DMS53 treated with DMSO at 0.1 percent for 48 hours (cell line): ENCODE data around the gene PRKCE.

Source experiments
- DNase-seq: peaks from one replicate; lab custom pipeline; 2025; ENCODE audit not compliant: unreplicated experiment; lab: John Stamatoyannopoulos, UW

The PRKCE gene

DNA sequence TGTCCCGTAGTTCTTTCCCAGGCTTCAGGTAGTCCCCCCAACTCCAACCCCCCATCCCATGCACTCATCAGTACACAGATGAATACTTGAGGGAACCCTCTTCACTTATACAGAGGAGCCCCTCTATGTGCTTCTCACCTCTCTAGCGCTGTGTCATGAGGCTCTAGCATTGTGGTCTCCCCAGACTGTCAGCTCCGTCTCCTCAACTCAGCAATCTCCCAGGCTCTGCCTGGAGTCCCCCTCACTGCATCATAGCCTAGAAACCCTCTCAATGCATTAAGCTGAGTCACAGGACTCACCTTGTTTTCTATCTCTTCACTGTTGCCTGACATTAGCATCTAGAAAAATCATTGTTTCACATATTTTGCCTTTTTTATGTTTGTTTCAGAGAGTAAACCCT, 20.2 kb upstream of the PRKCE start:
- no peak for DNase-seq

DNA sequence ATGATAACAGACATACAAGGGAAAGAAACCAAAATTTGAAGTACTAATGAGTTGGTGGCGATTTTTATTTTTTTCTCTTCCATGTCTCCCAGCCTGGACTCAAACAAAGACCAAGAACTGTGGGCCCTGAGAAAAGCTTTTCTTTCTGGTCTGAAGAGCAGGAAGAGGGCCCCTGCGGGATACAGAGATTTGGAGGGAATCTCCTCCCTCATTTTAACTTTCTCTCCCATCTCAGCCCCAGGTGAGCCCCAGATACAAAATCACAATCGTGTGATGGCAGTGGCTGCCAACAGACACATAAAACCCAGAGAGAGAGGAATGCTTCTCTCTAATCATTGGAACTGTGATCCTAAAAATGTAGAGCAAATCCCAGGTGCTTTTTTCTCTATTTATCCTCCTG, 19.5 kb upstream of the PRKCE start:
- DNase-seq, result no peak

DNA sequence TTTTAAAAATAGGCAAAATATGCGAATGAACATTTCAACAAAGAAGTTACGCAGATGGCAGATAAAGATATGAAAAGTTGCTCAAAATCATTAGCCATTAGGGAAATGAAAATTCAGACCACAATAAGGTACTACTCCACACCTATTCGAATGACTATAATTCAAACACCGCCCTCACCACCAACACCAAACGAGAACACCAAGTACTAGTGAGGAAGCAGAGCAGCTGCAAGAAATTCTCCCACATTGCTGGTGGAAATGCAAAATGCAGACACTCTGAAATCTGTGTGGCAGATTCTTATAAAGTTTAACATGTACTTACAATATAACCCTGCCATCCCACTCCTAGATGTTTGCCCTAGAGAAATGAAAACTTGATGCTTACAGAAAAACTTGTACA, 17.3 kb upstream of the PRKCE start:
- no peak for DNase-seq

DNA sequence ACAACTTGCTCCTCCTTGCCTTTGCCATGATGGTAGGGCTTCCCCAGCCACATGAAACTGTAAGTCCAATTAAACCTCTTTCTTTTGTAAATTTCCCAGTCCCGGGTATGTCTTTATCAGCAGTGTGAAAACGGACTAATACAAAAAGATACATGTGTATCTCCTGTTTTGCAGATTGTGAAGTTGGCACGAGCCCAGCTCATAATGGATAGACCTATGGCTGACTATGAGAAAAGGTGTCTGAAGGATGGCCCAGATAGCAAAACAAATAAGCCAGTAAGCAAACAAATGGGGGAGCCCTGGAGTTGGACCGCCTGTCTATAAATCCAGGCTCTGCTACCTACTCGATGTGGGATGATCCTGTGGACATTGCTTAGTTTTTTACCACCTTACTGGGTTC, 15.5 kb upstream of the PRKCE start:
- no peak for DNase-seq

DNA sequence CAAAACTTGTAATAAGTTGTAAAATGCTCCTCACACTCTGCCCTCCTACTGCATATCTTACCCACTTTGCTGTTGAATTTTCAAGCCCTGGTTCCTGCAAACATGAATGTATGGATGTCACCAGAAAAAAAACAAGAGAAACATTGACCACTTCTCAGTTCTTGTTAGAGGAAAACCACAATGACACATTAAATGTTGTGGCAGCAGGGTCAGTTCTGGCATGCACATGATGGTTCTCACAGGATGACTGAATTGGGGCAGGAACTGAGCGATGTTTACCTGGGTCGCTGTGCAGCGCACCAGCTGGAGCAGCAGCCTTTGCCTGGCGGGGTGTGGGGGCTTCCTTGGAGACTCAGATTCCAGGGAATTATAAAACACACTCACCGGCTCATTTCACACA, 14.0 kb upstream of the PRKCE start:
- DNase-seq, result no peak

DNA sequence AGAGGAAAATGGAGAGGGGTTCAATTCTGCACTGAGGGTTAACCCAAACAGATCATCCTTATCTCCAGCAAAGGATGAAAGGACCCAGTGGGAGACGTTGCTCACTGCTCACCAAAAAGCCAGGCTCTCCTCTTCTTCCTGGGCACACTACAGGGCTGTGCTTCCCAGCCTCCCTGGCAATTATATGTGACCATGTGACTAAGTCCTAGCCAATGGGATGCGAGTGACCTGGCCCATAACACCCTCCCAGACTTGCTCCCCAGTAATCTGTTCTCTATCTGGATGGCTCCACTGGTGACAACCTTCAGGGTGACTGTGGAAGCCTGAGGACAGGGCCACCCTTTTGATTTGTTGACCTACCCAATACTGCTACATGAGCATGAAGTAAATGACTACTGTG, 10.9 kb upstream of the PRKCE start:
- no peak for DNase-seq

DNA sequence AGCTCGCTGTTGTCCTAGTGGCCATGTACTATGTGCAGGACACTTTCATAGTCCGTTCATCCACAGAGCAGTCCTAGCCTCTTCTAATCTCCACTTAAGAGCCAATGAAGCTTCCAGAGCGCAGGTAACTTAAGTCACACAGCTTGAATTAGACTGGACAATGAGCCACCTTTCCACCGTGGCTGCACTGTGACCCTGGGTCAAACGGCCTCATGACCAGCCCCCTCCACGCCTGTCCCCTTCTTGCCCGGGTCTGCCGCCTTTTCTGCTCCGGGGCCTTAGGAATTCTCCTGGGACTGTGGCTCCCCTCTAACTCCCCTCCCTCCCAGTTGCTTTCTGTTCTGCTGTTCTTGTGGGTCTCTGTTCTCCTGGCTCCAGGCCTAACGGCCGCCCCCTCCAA, 8.4 kb upstream of the PRKCE start:
- DNase-seq, result no peak

DNA sequence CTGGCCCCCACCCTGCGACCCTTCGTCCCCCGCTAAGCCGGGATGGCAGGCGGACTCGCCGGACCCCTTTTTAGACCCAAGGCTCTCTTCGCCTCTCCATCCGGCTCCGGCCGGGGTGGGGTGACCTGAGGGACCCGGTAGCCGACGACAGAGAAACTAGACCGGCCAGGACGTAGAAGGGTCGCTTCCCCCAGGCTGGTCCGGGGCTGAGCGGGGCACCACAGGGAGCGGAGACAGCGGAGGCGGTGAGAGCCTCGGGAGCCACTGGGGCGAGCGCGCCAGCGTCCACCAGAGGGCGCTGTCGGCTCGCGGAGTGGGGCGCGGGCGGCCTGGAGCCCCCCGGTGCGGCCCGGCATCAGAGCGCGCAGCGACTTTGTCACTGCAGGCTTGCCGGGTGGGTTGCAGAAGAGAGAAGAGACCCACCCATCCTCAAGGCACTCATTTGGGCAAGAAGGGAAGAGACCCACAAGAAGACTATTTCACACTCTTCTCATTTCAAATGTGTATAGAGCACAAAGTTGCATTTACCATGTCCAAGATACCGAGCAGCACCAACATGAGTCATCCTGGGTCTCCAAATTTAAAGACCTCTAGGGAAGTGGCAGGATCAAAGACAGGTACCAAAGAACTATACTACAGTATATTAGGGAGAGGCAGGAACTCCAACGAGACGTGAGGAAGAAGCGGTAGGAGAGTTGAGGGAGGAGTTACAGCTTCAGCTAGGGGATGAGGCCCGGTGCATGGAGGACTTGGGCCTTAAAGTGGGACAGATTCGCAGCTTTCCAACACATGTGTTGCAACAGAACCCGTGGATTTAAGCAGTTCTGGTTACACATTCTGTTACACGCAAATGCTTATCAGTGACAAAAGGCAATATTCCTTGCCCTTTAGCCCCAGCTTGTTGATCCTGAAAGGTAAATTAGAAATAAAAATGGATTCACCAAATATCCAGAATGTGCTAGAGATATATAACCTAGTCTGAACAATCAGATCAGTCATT, 7.6 kb upstream of the PRKCE start:
- DNase-seq, result peak; percentile 51

DNA sequence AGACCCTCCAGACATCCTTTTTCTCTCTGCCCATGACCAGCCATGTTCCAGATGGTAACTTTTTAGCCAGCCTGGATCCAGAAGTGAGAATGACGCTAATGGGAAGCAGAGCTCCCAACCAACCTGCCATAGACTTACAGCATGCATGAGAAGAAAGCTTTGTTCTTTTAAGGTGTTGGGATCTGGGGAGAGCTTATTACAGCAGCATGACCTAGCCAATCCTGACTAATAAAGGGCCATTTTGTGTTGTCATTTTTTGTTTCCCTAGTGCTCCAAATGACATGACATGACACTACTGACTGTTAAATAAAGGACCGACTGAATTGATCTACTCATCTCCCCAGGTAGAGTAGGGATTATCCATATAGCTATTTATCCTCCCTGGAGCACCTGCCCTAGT, 5.2 kb upstream of the PRKCE start:
- no peak for DNase-seq

DNA sequence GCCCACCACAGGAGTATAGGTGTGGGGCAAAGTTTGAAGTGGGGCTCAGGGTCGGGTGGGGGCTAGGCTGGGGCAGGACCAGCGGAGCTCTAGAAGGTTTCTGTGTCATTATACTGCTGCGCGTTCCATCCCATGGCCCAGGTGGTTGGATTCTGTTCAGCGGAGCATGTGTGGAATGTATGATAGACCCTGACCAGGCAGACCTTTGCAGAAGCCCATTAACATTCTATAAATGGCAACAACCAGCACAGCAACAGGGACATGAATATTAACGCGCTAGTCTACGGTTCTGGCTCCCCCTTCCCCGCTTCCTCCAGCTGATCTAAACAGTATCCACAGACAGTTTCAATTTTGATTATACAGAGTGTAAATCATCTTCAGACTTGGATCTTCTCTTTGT, 4.1 kb upstream of the PRKCE start:
- DNase-seq, result no peak

DNA sequence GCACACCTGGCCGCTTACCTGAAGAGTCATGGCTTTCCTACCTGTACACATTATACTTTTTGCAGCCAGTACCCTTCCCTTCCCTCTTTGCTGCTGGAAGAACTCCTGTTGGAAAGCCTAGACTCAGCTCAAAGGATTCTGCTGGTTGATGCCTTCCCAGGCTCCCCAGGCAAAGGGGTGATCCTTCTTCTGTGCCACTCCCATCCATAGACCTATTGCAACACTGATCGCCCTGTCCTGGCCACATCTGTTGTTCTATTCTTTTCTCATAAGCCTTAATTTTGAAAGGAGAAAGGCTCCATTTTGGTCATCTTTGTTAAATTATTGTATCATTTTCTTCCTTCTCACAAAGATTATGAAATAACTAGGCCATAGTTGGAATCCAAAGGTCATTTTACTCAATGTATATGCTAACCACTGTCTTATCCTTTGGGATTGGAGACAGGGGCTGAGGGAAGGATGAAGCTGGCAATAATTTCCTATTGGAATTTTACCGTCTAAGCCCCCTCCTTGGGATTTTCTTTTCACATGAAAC, 3.4 kb upstream of the PRKCE start:
- no peak for DNase-seq

DNA sequence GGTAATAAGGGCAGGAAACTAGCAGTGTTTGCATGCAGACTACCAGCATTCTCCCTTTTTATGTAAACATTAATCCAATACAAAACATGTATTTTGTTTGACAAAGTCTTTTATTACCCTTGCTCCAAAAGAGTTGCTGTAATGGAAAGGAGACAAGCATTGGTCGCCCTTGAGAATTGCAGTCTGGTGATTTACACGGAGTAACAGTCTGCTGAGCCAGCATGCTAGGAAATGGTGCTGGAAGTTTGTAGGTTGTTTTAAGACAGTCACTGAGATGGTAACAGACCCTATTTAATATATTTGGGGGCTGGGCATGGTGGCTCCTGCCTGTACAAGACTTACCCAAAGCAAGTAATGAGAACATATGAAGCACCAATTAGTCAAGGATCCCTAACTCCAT, 2.8 kb upstream of the PRKCE start:
- DNase-seq, result no peak

DNA sequence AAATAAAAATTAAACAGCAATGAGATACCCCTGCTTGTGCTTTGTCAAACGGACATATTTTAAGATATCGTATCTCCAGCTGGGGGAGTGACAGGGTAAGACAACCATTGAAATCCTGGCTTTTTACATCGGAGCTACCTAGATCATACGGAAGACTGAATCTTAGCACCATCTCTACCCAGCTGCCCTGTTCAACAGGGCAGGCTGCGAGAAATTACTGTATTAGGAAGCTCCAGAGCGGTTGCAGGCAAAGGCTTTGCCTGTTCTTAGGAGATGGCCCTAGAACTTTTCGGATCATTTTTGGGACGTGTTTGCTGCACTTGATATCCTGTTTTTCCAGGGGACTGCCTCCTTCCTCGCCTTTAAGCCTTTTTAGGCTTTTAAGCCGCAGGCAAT, 2.0 kb upstream of the PRKCE start:
- DNase-seq, result no peak

DNA sequence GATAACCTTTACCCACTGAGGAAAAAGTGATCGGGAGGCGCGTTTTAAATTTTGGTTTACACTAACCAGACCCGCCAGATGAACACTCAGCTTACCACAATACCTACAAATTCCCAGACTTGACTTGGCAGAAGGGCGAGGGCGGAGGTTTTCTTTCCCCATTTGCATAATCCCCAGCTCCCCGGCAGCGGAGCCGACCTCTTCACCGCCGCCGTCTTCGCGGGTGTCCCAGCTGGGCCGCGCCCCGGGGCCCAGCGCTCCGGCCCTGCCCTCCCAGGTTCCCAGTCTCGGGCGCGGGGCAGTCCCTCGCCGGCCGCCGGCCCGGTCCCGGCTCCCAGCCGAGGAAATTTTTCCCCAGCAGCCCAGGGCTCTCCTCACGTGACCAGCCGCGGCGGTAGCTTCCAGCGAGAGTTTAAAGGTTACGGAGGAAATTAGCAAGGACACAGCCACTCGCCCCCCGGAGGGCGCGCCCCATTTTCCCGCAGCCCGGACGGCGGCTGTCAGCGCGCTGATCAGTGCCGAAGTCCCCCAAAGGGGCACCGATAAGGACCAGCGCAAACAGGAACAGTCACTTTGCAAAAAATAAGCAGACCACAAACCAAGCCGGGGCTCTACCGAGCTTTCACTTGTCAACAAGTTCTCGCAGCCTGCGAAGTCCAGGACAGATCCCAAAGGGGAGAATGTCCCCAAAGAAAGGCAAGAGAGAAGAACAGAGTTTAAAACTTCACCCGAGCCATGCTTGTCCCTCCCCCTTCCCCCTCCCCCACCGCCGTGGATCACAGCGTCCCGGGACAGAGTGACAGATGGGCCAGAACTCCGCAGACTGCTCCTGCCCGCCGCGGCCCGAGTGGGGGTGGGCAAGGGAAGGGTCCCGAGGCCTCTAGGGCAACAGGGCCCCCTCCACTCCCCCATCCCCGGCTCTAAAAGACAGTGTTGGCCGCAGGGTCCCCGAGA, 1.3 kb upstream of the PRKCE start:
- peak; percentile 36 for DNase-seq

DNA sequence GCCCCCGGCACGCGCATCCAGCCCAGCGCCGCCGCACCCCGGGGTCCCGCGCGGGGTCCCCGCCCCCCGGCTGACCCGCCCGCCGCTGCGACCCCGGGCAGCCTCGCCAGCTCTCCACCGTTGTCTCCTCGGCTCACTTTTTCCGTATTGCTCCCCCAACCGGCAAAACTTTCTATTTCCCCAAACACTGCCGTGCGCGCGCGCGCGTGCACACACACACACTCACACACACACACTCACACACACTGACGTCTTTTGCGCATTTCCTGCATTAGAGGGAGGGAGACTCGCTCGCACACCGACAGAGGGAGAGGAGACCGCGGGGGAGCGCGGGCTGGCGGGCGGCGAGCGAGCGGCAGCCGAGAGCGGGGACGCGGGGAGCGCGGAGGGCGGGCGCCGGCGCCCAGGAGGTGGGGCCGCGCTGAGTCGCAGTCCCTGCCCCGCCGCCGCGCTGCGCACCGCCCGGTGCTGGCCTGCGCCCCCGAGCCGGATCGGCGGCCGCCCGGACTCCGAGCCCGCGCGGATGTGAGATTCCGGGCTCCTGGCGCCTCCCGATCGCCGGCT, 542 bp upstream of the PRKCE start:
- peak; percentile 64 for DNase-seq

DNA sequence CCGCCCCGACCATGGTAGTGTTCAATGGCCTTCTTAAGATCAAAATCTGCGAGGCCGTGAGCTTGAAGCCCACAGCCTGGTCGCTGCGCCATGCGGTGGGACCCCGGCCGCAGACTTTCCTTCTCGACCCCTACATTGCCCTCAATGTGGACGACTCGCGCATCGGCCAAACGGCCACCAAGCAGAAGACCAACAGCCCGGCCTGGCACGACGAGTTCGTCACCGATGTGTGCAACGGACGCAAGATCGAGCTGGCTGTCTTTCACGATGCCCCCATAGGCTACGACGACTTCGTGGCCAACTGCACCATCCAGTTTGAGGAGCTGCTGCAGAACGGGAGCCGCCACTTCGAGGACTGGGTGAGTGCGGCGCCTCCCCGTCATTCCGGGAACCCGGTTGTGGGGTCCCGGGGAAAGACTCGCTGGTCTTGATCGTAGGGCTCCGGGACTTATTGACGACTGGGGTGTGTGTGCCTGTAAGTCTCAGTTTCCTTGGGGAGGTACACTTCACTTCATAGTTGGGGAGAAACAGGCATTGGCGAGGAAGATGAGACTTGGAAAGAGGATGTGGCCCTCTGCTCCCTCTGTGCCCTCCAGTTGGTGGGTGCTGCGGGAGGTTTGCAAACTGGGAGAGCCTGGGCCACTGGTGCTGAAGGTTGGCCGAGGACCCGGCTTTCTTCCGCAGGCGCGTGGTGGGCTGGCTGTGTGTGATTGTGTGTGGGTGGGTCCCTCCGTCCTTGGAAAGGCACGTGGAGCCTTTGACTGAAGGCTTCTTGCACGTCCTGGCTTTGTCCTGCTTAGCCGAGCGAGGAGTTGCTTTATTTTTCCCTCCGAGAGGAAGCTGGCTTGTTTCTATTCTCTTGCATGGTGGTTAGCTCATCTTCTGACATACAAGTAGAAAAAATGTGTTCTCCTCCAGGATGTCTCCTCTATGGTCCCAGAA, 886 bp downstream of the PRKCE start:
- DNase-seq, result no peak

DNA sequence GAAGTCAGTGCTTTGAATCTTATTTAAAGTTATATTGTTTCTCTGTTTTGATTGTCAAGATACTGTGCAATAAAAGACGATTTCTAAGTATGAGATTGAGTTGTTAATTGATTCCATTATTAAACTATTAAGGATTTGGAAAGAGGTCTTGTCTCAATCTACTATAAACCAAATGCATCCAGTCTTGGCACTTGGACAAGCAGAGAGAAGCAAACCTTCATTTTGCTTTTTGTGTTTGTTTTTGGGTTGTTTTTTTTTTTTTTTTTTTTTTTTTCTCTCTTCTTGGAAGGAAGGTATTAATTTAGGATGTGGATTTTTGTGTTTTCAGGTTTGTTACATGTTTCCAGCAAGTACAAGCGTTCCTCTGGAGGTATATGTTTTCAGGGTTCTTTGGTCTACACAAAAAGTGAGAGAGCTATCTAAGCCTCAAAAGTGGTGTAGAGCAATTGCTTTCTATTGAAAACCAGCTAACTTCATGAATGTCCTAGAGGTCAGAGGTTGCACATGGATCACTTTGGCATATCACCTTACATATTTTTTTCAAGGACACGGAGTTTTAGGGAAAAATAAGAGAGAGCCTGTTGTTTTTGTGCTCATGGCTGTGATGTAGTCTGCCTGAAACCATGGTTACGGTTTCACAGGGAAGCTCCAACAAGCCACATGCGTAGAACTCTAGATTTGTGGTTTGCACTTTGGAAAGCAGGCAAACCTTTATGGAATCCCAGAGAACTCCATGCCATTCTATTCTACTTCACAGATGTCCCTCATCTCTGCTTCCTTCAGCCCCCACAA, 1.8 kb downstream of the PRKCE start:
- DNase-seq, result no peak

DNA sequence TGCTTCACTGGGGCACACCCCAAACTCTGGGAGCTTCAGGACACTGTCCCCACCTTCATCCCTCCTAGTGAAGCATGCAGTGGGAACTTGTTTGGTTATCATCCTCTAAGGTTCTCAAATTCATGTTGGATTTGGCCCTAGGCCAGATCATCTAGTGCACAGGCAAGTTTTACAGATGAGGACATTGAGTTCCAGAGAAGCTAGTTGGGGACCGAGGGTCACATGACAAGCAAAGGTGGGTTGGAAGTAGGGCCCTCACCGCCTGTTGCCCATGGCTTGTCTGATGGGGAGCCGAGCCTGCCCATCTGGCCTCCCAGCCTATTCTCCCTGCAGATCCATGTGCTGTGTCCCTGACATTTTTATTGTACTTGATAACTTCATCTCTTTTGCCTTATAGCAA, 2.8 kb downstream of the PRKCE start:
- no peak for DNase-seq

DNA sequence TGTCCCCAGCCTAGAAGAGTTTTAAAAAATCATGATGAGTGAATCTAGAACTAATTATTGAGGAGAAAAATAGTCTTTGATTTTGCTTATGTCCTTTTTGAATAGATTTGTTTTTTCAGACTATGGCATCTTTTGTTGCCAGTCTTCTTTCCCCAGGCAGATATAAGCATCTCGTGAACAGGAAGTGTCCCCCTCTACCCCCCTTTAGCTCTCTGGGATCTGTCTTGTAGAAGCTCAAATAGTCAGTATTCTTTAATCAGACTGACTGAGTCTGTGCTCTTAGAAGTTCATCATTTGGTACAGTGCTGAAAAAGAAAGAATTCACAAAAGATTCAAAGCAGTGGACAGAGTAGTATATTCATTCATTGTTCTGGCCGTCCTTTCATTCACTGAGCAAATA, 10.4 kb downstream of the PRKCE start:
- DNase-seq, result no peak
